Measurements from ENCODE around the gene IL22RA2.

Gene IL22RA2

GRCh38 chr6:137160763-137161162 is 12.7 kb downstream of the IL22RA2 start:
- Histone ChIP-seq H3K36me3 (no peaks in the 10 kb centered on the region), H3K9me3 (no peaks in the 10 kb centered on the region; the same call in 1 of the 2 replicates), H3K4me1 (peaks cover 5% of the 10 kb centered on the region; the same call in 1 of the 2 replicates), H3K4me3 (ENCODE audit: low read depth, low read length) (no peak overlapping the region), H3K27me3 (no peaks in the 10 kb centered on the region)
- TF ChIP-seq, protein P1, sequence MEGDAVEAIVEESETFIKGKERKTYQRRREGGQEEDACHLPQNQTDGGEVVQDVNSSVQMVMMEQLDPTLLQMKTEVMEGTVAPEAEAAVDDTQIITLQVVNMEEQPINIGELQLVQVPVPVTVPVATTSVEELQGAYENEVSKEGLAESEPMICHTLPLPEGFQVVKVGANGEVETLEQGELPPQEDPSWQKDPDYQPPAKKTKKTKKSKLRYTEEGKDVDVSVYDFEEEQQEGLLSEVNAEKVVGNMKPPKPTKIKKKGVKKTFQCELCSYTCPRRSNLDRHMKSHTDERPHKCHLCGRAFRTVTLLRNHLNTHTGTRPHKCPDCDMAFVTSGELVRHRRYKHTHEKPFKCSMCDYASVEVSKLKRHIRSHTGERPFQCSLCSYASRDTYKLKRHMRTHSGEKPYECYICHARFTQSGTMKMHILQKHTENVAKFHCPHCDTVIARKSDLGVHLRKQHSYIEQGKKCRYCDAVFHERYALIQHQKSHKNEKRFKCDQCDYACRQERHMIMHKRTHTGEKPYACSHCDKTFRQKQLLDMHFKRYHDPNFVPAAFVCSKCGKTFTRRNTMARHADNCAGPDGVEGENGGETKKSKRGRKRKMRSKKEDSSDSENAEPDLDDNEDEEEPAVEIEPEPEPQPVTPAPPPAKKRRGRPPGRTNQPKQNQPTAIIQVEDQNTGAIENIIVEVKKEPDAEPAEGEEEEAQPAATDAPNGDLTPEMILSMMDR (IDR thresholded peaks at IDR 0.05; ENCODE audit: low read depth, low read length), result no peak
- DNase-seq, result no peak

- Histone ChIP-seq H3K9me3 (no peaks in the 10 kb centered on the region; the same call in 1 of the 2 replicates), H3K4me1 (peaks cover 5% of the 10 kb centered on the region; the same call in 1 of the 2 replicates), H3K4me3 (ENCODE audit: low read depth, low read length) (no peak overlapping the region), H3K27me3 (no peaks in the 10 kb centered on the region), H3K36me3 (no peaks in the 10 kb centered on the region)
- no peak for DNase-seq
- TF ChIP-seq, protein P1 (IDR thresholded peaks at IDR 0.05; ENCODE audit: low read depth, low read length), result no peak
These were observed 13.5 kb downstream of the IL22RA2 start for GRCh38 chr6:137159912-137160311.

DNA sequence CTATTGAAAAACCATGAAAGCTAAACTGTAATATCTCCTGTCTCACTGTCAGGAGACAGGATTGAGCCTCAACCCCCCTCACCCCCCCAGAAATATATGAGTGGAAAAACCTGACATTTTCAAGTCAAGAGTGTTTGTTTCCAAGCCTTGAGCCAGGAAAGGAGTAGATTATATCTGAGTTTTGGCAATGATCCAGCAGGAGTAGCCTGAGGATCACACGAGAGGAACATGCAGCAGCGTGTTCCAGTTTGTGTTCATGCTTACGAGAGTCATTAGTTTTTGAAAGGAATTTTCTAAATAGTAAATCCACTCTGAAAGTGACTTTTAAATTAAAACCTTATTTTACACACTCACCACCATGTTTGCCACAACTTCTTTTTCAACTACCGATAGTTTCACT is 15.8 kb downstream of the IL22RA2 start:
- no peak overlapping the region for H3K4me3 ChIP-seq (ENCODE audit: low read depth, low read length)

GRCh38 chr6:137156650-137157049 is 16.8 kb downstream of the IL22RA2 start:
- no peaks in the 10 kb centered on the region for H3K9me3 ChIP-seq
- H3K36me3 ChIP-seq, result no peaks in the 10 kb centered on the region
- TF ChIP-seq, protein P1 (IDR thresholded peaks at IDR 0.05; ENCODE audit: low read depth, low read length), result no peak
- no peaks in the 10 kb centered on the region for H3K27me3 ChIP-seq
- no peak for DNase-seq
- H3K4me3 ChIP-seq (ENCODE audit: low read depth, low read length), result no peak overlapping the region
- peaks cover 5% of the 10 kb centered on the region; the same call in 1 of the 2 replicates for H3K4me1 ChIP-seq

More for the DNA sequence above, 15.8 kb downstream of the IL22RA2 start:
- H3K27me3 ChIP-seq, result no peaks in the 10 kb centered on the region
- no peaks in the 10 kb centered on the region for H3K9me3 ChIP-seq
- DNase-seq, result no peak
- TF ChIP-seq, protein P1 (IDR thresholded peaks at IDR 0.05; ENCODE audit: low read depth, low read length), result no peak
- H3K36me3 ChIP-seq, result no peaks in the 10 kb centered on the region
- H3K4me1 ChIP-seq, result peaks cover 5% of the 10 kb centered on the region; the same call in 1 of the 2 replicates

DNA sequence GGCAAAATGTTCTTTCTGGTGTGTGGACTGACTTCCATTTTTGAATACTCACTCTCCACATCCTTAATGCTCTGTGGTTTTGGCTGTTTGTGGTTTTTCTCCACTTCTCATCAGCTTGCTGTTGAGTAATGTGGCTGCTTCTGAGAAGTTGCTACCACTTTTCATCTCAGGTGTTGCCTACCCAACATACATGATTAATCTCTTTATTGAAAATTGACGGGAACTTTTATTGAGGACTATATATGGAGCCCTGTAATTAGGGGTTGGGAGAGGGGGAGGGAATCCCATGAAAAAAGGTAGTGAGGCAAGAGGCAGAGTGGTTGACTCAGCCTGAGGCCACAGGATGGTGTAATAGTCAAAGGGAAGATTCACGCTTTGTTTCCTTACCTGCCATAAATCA is 17.6 kb downstream of the IL22RA2 start:
- no peaks in the 10 kb centered on the region for H3K27me3 ChIP-seq
- H3K36me3 ChIP-seq, result no peaks in the 10 kb centered on the region
- H3K4me3 ChIP-seq (ENCODE audit: low read depth, low read length), result no peak overlapping the region
- TF ChIP-seq, protein P1 (IDR thresholded peaks at IDR 0.05; ENCODE audit: low read depth, low read length), result no peak
- H3K9me3 ChIP-seq, result no peaks in the 10 kb centered on the region
- no peak for DNase-seq
- peaks cover 5% of the 10 kb centered on the region; the same call in 1 of the 2 replicates for H3K4me1 ChIP-seq

- TF ChIP-seq, protein P1 (IDR thresholded peaks at IDR 0.05; ENCODE audit: low read depth, low read length), result no peak
- H3K4me3 ChIP-seq (ENCODE audit: low read depth, low read length), result no peak overlapping the region
- H3K4me1 ChIP-seq, result no peaks in the 10 kb centered on the region
- H3K9me3 ChIP-seq, result no peaks in the 10 kb centered on the region
- DNase-seq, result no peak
- H3K36me3 ChIP-seq, result no peaks in the 10 kb centered on the region
- no peaks in the 10 kb centered on the region for H3K27me3 ChIP-seq
These were observed 23.4 kb downstream of the IL22RA2 start for GRCh38 chr6:137150072-137150471.

Measured in BE2C (cell line).